T follicular helper cell (primary cell): Measurements from ENCODE around the gene STX16.
"Not testable (repeated sequence)": the region's sequence is repeated elsewhere in the genome, so short reads cannot be mapped to it uniquely, and the experiment has no call there.

ENCODE experiments used
- DNase-seq: peaks from one replicate; pipeline ENCODE4 v3.0.0-alpha.2; 2020; ENCODE audit warnings: low read depth

The STX16 gene

GRCh38 chr20:58636396-58636982 lies 14.6 kb upstream of the STX16 start:
- no peak for DNase-seq

- no peak for DNase-seq
Measured at GRCh38 chr20:58636983-58637421, 14.1 kb upstream of the STX16 start.

DNA sequence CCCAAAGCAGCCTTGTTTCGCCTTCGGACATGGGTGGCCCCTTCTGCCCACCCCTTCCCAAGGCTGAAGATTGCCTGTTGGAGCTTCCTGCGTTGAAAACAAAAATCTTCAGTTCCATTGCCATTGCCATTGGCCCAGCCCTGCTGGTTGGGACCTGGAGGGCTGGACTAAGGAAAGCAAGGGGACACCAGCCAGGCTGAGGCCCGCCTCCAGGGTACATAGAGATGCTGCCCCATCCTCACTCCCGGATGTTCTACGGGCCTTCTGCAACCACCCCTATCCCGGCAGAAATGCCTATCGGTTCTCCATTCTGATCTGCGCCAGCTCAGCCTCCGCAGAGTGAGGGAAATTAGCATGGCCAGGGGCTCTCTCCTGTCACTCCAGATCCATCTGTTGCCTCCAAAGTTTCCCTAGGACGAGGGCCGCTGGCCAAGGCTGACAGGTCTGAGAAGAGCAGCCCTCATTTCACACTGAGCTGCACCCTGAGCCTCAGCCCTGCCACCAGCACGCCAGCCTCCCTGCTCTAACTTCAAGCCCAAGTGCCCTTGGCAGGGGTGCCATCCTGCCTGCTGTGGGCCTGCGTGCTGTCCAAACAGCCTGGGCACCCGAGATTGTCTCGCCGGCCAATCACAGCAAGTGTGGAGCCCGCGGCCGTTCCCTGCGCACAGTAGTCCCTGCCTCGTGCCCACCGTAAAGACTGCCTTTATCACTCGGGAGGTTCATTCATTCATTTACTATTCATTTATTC lies 13.4 kb upstream of the STX16 start:
- DNase-seq: no peak

DNA sequence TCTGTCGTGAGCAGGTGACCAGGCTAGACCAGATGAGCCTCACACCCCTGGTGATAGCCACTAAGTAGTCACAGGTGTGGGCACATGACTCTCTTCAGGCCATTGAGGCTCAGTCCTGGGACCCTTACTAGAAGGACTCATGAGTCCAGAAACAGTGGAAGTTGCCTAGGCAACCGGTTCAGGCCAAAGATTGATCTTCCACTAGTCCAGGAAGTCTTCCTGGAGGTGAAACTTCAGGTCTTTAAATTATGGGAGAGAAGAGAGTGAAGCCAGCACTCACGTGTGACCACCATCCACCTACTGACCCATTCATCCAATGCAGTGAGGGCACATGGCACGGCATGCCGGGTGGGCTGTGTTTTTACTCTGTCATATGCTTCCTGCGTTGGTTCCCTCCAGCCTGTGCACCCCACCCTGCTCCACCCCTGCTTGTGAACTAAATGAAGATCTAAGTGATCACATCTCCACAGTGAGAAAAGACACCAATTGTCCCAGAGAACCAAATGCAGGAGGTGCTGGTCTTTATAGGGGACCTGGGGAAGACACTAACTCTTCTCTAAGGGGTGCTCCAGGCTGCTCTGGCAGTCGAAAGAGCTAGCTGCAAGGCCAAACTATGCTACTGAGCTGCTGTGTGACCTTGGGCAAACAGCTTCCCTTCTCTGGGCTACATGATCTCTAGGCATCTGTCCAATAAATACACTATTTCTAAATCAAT lies 12.5 kb upstream of the STX16 start:
- DNase-seq: no peak

DNA sequence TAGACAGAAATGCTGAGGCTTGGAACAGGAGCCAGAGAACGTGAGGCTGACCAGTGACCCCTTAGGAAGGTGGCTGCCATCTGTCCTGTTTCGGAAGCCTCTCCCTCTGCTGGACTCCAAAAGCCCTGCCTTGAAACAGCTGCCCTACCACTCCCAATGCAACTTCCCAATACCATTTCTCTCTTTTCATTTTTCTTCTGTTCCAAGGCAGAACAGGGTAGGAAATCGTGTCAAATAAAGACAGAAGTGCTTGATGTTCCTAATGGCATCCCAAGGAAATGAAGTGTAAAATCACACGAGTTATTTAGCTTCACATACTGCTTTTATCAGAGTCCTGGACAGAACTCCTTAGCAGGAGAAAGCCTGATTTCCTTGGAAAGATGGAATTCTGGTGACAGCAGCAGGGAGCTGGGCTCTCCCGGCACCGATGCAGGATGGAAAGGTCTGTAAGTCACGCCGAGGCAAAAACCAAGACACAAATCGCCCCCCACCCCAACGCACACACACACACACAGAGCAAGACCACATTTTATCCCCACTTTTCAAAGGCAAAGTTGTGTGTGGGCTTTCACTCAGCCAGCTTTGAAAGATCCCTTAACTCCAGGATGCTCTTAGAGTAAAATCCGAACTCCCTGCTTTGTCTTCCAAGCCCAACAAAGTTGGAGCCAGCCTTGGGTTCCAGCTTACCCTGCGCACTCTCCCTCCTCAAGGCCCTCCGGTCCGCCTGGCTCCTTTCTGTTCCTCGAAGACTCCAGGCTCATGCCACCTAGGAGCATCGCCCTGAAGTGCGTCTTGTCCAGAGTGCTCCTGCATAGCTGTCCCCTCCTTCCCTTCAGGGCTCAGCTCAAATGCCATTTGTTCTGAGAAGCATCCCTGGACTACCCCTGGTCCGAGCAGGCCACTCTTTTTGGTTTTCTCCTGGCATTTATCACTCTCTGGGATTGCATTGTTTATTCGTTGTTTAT lies 11.6 kb upstream of the STX16 start:
- DNase-seq: no peak

- DNase-seq: no peak
Measured at GRCh38 chr20:58640446-58640845, 10.6 kb upstream of the STX16 start.

- no peak for DNase-seq
Measured at GRCh38 chr20:58642441-58642840, 8.6 kb upstream of the STX16 start.

- not testable (repeated sequence) for DNase-seq
Measured at GRCh38 chr20:58642896-58643295, 8.2 kb upstream of the STX16 start.

GRCh38 chr20:58645412-58645968 lies 5.6 kb upstream of the STX16 start:
- no peak for DNase-seq

GRCh38 chr20:58646257-58646656 lies 4.8 kb upstream of the STX16 start:
- DNase-seq: no peak

DNA sequence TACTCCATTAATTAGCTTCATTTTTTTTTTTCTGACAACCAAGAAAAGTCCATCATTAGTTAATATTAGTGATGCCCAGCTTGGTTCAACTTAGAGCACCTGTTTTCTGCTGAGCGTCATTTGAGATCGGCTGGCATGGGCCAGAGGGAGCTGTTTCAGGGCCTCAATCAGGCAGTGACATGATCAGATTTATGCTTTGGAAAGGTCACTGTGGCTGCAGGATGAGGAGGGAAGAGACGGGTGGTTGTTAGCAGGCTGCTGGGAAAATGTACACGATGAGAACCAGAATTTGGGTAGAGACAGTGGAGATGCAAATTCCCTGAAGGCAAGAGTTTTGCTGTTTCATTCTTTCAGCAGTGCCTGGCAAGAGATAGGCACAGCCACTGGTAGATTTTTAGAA lies 4.4 kb upstream of the STX16 start:
- DNase-seq: no peak

- DNase-seq: no peak
Measured at GRCh38 chr20:58647162-58647795, 3.8 kb upstream of the STX16 start.

DNA sequence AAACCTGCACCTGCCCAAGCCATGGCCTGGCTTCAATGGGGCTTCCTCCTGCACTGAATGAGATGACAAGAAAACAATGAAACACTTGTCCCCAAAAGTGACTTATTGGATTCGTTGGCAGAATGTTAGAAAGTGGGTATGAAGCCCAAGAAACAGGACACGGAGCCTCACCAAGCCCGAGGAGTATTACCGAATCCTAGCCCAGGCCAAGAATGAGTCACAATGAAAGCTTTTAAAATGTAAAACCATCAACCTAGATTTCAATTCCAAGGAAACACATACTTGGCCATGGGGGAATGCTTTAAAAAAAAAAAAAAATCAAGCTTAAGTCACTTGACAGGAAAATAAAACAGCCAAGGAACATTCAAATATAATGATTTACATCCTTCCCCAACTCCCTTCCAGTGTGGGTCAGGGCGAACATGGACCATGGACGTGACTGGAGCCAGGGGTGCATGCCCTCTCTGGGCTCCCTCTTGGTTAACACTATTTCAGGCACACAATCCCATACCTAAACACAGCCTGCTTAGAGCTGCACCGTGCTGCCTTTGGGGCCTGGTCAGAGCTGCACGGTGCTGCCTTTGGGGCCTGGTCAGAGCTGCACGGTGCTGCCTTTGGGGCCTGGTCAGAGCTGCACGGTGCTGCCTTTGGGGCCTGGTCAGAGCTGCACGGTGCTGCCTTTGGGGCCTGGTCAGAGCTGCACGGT lies 3.1 kb upstream of the STX16 start:
- DNase-seq: no peak

DNA sequence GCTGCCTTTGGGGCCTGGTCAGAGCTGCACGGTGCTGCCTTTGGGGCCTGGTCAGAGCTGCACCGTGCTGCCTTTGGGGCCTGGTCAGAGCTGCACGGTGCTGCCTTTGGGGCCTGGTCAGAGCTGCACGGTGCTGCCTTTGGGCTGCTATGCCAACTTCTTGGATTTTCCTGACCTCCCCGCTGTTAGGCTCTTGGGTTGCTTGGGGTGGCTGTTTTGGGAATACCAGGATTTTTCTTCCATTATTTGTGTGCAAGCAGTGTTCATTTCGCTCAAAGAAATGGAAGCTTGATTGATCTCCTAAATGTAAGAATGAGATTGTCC lies 2.6 kb upstream of the STX16 start:
- DNase-seq: not testable (repeated sequence)

GRCh38 chr20:58649288-58650180 lies 1.5 kb upstream of the STX16 start:
- peak; percentile 13 for DNase-seq

- DNase-seq: peak; percentile 24
Measured at GRCh38 chr20:58650181-58650775, 805 bp upstream of the STX16 start.

- DNase-seq: no peak
Measured at GRCh38 chr20:58651559-58651945, 469 bp downstream of the STX16 start.

DNA sequence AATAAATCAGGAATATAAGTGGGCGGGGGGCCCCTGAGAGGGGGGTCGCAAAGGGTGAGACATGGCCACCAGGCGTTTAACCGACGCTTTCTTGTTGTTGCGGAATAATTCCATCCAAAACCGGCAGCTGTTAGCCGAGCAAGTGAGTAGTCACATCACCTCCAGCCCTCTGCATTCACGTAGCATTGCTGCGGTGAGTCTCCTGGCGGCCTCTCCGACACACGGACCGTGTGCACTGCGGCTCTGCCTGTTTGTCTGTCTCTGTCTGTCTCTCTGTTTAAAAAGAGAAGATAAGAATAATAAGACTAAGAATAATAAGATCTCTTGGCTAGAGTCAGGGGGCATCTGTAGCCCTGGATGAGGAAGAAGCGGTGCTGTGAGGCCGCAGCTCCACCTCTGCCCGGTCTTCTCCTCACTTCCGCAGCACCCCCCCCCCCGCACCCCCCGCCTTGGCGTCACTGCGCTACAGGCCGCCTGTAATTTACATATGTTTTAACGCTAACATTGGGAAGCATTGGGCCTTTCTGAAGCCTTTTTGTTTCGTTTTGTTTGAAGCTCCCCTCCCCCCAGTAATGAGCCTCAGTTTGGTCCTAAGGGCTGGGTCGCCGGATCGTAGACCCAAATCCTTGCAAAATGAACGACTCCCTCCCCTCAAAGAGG lies 993 bp downstream of the STX16 start:
- peak; percentile 58 for DNase-seq
